ENCODE measurements around the gene NCOR2.

Gene NCOR2

GRCh38 chr12:124544311-124544970 lies 23.0 kb downstream of the NCOR2 start:
- DNase-seq (ENCODE audit: low read depth in 1 of 2, low spot score in 1 of 2): no peak

DNA sequence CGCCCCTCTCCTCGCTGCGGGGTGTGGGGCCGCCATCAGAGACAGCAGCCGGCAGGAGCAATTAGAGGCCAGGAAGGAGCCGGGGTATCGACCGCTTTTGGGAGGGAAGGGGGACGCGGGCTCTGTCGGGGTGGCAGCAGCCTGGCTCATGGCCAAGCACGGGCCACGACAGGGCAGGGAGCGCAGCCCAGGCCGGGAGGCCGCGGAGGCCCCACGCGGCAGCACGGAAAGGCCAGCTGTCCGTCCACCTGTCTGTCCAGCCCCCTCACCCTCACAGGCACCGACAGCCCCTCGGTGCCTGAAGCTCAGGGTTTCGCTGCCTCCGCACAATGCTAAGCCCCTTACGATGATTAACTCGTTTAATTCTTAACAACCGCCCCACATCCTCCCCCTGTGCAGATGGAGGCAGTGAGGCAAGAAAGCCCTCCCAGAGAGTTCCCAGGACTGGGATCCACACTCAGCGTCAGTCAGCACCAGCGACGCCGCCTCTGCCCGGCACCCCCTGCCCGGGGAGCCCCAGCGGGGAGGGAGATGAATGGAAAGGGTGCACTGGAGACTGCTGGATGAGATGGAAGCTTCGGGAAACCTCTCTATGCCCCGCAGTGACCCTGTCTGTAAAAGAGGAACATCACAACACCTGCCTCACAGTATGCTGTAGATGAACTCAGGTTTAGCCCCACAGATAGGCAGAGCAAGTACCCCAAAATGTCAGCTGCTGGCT lies 23.7 kb downstream of the NCOR2 start:
- no peak for DNase-seq (ENCODE audit: low read depth in 1 of 2, low spot score in 1 of 2)

DNA sequence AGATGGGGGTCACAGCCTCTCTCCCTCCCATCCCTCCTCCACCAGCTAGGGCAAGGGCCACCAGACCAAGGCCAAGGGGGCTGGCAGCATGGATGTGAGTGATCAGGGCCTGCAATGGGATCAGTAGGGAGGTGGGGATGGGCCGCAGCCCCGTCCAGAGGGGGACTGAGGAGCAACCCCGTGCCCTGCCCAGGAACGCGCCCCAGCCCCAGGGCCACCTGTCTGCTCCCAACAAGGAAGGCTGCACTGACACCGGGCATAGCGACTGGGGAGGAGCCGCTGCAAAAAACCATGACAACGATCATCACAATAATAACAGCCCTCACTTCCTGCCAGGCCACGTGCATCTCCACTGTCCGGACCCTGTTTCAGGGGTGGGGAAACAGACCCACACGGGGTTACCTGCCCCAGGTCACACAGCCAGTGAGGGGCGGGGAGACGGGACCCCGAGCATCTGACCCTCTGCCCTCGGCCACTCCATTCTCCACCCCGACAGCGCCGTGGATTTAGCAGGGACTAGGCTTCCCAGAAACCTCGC lies 24.3 kb downstream of the NCOR2 start:
- no peak for DNase-seq (ENCODE audit: low read depth in 1 of 2, low spot score in 1 of 2)

DNA sequence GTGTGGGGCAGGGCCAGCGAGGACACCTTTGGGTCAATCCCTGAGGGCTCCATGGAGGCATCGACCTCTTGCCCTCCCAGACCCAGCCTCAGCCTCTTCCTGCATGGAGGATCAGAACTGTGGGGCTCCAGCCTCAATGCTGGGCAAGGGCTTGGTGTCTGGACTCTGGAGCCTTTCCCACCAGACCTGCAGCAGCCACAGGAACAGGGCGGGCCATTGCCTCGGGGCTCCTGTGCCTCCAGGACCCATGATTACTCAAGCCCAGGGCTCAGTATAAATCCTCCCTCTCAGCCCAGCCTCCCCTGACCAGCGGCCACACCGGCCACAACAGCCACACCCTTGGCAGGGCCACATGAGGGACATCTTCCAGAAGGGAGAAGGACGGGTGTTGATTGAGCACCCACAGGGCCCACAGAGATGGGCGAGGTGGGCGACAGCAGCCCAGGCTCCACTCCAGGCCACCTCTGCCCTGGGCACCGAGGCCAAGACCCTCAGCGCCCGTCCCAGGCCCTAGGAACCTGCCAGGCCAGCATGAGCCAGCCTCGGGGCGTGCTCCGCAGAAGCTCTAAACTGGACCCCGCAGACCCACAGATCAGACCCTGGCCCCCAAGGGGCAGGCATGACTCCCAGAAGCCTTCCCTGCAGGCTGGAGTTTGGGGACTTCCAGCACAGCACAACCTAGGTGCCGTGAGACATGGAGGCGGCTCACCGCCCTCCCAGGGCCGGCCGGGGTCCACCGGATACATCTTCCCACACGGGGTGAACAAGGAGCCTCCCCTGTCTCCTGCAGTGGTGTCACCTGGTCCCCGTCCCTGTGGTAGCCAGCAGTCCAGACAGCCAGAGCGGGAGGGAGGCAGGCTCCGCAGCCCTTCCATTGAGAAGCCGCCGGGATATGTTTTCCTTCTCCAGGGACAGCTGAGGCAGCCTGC lies 25.1 kb downstream of the NCOR2 start:
- no peak for DNase-seq (ENCODE audit: low read depth in 1 of 2, low spot score in 1 of 2)

GRCh38 chr12:124541322-124541721 lies 26.1 kb downstream of the NCOR2 start:
- no peak for DNase-seq (ENCODE audit: low read depth in 1 of 2, low spot score in 1 of 2)

DNA sequence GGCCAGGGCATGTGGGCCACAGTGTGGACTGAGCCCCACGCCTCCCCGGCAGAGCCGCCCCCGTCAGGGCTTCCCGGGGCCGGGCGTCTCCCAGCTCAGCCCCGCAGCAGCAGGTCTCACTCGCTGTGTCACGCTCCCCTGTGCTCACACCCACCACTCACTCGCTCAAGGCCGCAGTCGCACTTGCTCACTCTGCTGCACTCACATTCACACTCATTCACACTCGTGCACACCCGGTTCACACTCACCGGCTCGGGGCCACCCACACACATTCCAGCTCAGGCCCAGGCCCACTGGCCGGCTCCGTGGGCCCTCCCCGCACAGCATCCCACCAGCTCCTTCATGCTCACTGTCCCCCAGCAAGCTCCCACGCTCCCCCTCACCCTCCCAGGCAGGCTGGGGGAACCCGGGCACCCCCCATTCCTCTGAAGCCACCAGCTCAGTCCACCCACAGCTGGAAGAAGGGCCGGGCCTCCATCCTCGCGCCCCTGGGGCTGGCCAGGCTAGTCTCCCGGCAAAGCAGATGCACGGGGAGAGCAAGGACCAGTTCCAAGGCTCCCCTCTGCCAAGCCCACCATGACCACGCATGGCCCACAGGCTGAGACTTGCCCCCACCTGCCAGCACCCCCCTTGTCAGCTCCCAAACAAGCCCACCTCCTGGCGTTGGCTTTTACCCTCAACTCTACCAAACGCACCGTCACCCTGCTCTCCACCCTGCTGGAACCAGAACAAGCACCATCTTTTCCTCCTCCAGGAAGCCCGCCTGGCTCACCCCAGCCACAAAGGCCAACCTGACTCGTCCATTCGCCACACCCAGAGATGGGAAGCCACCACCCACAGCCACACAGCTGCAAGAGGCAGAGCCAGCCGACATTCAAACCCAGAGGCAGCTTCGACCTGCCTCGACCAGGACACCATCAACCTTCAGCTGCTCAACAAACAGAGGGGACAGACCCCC lies 28.0 kb downstream of the NCOR2 start:
- DNase-seq (ENCODE audit: low read depth in 1 of 2, low spot score in 1 of 2): no peak

- no peak for DNase-seq (ENCODE audit: low read depth in 1 of 2, low spot score in 1 of 2)
These were observed 29.0 kb downstream of the NCOR2 start for GRCh38 chr12:124538194-124539082.

GRCh38 chr12:124537525-124538193 lies 29.8 kb downstream of the NCOR2 start:
- no peak for DNase-seq (ENCODE audit: low read depth in 1 of 2, low spot score in 1 of 2)

- no peak for DNase-seq (ENCODE audit: low read depth in 1 of 2, low spot score in 1 of 2)
These were observed 30.8 kb downstream of the NCOR2 start for GRCh38 chr12:124536641-124537040.

GRCh38 chr12:124534776-124535740 lies 32.4 kb downstream of the NCOR2 start:
- no peak for DNase-seq (ENCODE audit: low read depth in 1 of 2, low spot score in 1 of 2)

DNA sequence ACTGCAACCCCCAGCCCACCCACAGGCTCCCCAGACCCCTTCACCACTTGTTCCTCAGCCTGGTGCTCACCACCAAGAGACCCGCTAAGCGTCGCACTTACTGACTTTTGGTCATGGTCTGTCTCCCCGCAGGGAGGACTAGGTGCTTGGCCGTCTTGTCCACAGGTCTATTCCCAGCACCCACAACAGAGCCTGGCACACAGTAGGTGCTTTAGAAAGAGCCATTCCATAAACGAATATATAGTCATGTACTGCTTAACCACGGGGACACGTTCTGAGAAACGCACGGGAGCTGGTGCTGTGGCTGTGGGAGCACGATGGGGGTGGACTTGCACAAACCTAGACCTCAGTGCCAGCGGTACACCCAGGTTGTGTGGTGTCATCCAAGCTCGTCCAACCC lies 34.0 kb downstream of the NCOR2 start:
- no peak for DNase-seq (ENCODE audit: low read depth in 1 of 2, low spot score in 1 of 2)

DNA sequence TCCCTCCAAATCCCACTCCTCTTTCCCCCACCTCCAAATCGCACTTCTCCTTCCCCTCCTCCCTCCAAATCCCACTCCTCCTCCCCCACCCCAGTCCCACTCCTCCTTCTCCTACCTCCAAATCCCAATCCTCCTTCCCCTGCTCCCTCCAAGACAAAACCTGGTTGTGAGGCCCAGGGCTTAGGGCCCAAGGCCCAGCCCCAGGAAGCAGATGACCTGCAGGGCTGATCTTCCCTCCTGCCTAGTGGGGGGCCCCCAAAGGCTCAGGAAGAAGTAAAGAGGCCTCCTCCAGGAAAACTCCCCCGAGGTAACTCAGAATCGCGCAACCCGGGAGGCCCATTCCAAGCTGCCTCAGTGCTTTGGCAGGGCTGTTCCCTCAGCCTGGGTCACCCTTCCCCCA lies 34.4 kb downstream of the NCOR2 start:
- no peak for DNase-seq (ENCODE audit: low read depth in 1 of 2, low spot score in 1 of 2)

DNA sequence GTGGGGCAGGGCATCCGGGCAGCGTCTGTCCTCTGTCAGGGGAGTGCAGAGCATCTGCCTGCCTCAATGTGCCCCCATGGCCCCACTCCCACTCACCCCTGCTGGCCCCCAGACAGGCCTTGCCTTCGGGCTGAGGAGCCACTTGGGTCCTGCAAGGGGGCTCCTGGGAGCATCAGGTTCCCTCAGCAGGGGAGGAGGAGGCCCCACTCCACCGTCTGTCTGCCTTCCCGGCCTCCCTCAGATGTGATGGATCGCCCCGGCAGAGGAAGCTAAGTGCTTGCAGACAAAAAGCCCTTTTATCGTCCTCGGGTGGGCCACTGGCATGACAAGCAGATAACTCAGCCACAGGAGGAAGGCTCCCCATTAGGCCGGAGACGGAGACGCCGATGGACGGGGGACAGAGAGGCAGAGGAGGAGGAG lies 35.1 kb downstream of the NCOR2 start:
- no peak for DNase-seq (ENCODE audit: low read depth in 1 of 2, low spot score in 1 of 2)

DNA sequence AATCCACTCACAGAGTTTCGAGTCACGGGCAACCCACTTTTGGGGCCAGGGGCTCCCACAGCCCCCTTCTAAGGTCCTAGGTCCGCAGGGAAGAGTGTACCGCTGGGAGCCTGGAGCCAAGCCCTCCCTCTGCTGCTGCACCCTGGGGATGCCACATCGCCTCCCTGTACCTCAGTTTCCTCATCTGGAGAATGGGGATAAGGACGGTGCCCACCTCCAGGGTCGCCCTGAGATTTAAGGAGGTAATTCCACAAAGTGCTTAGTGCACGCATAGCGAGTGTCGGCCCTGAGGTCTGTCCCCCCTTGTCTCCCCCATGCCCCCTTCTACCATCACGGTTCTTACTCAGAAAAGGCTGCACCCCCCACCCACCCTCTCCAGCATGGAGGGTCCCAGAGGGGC lies 35.5 kb downstream of the NCOR2 start:
- DNase-seq (ENCODE audit: low read depth in 1 of 2, low spot score in 1 of 2): no peak

DNA sequence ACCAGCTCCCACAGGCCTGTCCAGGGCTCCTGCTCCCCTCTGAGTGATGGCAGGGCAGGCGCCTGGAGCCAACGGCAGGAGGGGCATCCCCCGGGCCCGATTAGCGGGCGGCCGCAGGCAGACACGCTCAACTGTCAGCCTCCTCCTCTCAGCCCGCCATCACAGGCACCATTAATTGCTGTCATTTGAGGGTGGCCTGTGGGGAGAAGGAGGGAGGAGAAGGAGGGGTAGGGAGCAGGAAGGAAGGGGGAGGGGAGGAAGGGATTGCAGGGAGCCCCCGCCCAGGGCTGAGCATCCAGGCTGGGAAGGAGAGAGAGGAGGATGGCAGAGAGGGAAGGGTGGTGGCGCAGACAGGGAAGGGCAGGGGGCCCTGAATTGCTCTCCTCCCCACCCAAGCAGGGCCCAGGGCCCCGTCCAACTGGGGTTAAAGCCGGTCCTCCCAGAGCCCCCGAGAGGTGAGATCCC lies 36.1 kb downstream of the NCOR2 start:
- no peak for DNase-seq (ENCODE audit: low read depth in 1 of 2, low spot score in 1 of 2)

DNA sequence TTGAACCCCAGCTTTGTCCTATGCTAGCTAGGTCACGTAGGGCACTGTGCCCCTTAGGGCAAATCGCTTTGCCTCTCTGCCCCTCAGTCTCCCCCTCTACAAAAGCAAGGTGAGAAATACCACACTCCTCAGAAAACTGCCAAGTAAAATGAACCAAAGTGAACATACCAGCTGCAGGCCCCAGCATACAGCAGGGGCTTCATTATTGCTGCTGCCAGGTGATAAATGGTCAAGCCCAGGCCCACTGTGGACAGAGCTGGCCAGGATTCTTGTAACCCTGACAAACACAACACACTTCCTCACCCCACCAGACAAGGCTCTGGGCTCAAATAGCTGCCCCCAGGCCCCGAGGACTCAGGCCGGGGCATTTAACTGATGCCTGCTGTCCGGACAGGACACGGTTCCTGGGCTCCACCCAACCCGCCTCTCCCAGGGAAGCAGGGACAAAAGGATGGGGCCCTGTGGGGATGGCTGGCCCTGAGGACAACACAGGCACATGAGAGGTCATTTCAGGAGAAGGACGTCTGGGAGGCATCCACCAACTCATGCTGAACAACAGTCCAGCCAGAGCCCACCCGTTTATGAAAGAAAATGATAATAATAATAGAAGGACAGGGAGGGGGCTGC lies 36.7 kb downstream of the NCOR2 start:
- DNase-seq (ENCODE audit: low read depth in 1 of 2, low spot score in 1 of 2): no peak
